ENCODE results near the gene PRKCG.
"Not testable (repeated sequence)": the region's sequence is repeated elsewhere in the genome, so short reads cannot be mapped to it uniquely, and the experiment has no call there.

Gene PRKCG

GRCh38 chr19:53881482-53882390 lies at the start of gene PRKCG:
Gene PRKCG, plus strand, starts transcription at chr19:53882197. Its CDS starts 298 bp downstream, at chr19:53882495.
- peak; percentile 75 for DNase-seq (ENCODE audit: low spot score)

GRCh38 chr19:53832861-53833260 lies 49.1 kb upstream of the PRKCG start:
- DNase-seq (ENCODE audit: low spot score), result not testable (repeated sequence)

GRCh38 chr19:53838446-53838845 lies 43.6 kb upstream of the PRKCG start:
- DNase-seq (ENCODE audit: low spot score), result not testable (repeated sequence)

GRCh38 chr19:53840241-53840640 lies 41.8 kb upstream of the PRKCG start:
- DNase-seq (ENCODE audit: low spot score), result not testable (repeated sequence)

- not testable (repeated sequence) for DNase-seq (ENCODE audit: low spot score)
Measured at GRCh38 chr19:53840914-53841313, 41.1 kb upstream of the PRKCG start.

GRCh38 chr19:53844849-53845246 lies 37.1 kb upstream of the PRKCG start:
- DNase-seq (ENCODE audit: low spot score), result no peak

- no peak for DNase-seq (ENCODE audit: low spot score)
Measured at GRCh38 chr19:53847555-53847954, 34.4 kb upstream of the PRKCG start.

- DNase-seq (ENCODE audit: low spot score), result peak; percentile 69
Measured at GRCh38 chr19:53849237-53849676, 32.7 kb upstream of the PRKCG start.

GRCh38 chr19:53853707-53854106 lies 28.3 kb upstream of the PRKCG start:
- no peak for DNase-seq (ENCODE audit: low spot score)

GRCh38 chr19:53864308-53864836 lies 17.6 kb upstream of the PRKCG start:
- DNase-seq (ENCODE audit: low spot score), result no peak

GRCh38 chr19:53865523-53865917 lies 16.5 kb upstream of the PRKCG start:
- DNase-seq (ENCODE audit: low spot score), result no peak

GRCh38 chr19:53865918-53866864 lies 15.8 kb upstream of the PRKCG start:
- peak; percentile 90 for DNase-seq (ENCODE audit: low spot score)

GRCh38 chr19:53866865-53867224 lies 15.2 kb upstream of the PRKCG start:
- DNase-seq (ENCODE audit: low spot score), result no peak

- peak; percentile 99 for DNase-seq (ENCODE audit: low spot score)
Measured at GRCh38 chr19:53867225-53868090, 14.5 kb upstream of the PRKCG start, which contains the start of gene MYADM. Gene MYADM, plus strand, starts transcription at chr19:53867883. Its CDS starts 5,647 bp downstream, at chr19:53873530.

- DNase-seq (ENCODE audit: low spot score), result peak; percentile 87
Measured at GRCh38 chr19:53868091-53868891, 13.7 kb upstream of the PRKCG start.

- DNase-seq (ENCODE audit: low spot score), result peak; percentile 93
Measured at GRCh38 chr19:53868892-53869804, 12.8 kb upstream of the PRKCG start.

- not testable (repeated sequence) for DNase-seq (ENCODE audit: low spot score)
Measured at GRCh38 chr19:53869805-53870484, 12.1 kb upstream of the PRKCG start.

GRCh38 chr19:53870485-53870844 lies 11.5 kb upstream of the PRKCG start:
- peak; percentile 4 for DNase-seq (ENCODE audit: low spot score)

GRCh38 chr19:53871454-53871853 lies 10.5 kb upstream of the PRKCG start:
- DNase-seq (ENCODE audit: low spot score), result peak; percentile 1
